Stimulated activated CD8-positive, alpha-beta memory T cell treated with anti-CD3 and anti-CD28 coated beads, Interleukin-2, amount 100 ng/mL, for 1 hour (primary cell): Measurements from ENCODE around the gene APBA2.

ENCODE experiments used
- DNase-seq, 2 donors: peaks; one replicate each; pipeline ENCODE4 v3.0.0-alpha.2; 2020; ENCODE audit warnings: low read depth in 2 of 2

The APBA2 gene

DNA sequence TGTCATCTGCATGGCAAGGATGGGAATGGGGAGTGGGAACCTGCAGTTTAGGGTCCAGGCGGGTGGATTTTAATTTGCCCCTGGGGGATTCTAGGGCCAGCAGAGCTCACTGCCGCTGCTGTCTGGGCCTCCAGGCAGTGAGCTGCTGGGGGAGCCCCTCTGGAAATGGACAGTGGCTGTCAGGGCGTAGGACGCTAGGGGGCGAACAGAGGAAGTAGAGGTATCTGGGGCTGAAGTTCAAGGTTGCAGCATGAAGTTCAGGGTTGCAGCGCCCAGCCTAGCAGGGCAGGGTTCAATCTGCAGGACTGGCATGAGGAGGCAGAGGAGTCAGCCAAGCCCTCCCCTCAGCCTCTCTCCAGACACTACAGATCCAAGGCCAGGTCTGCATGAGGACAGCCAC, 49.5 kb downstream of the APBA2 start:
- peak; percentile 35 to 41 for DNase-seq

GRCh38 chr15:28936081-28936480, 50.3 kb downstream of the APBA2 start:
- DNase-seq, result no peak

- no peak for DNase-seq
Measured at GRCh38 chr15:28936481-28936881, 50.7 kb downstream of the APBA2 start.

DNA sequence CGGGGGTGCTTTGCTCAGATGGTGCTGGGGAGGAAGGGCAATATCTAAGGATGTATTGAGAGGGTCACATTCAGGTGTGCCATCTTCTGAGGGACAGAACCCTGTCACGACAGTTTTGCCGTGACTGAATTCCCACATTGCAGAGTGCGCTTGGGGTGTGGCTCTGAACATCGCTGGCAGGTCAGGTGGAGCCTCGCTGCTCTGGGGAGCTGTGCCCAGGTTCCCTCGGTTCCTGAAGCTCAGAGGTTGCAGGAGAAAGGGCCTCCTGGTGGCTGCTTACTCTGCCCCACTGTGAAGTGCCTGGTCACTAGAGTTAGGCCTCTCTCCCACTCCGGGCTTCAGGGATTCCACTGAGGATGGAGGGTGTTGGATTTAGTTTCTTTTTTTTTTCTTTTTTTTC, 51.5 kb downstream of the APBA2 start:
- no peak for DNase-seq

DNA sequence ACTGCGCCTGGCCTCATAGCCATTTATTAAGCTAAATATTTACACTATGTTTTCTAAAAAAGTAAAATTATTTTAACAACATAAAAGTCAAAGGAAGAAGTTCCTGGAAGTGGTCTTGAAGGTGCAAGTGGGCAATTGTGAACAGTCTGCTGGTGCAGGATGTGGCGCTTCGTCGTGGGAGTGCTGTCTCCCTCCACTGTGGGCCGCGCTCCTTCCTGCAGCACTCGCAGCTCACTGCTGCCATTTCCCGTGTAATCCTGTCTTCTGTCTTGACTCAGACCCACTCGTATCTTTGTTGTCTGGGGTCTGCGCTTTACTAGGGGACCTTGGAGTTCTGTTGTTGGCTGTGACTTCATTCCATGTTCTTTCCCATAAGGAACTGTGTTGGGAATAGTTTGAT, 56.3 kb downstream of the APBA2 start:
- DNase-seq, result peak in 1 of 2 donors; percentile 22

DNA sequence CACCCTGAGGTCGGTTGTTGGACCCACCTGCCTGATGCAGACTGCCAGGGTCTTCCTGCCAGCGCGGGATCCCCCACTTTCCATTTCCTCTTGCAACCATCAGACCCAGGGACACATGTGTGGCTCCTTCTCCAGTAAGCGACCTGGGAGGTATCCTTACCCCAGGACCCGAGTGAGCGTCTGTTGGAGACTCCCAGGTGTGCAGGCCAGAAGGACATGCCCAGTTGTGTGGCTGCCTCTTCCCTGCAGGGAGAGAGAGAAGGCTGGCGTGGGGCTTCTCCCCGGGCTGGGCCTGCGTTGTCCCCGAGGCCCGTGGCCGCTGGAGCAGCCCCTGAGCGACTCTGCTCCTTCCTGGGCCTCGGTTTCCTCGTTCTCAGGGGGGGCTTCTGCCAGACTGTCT, 56.8 kb downstream of the APBA2 start:
- no peak for DNase-seq

GRCh38 chr15:28943146-28943545, 57.4 kb downstream of the APBA2 start:
- DNase-seq, result no peak

DNA sequence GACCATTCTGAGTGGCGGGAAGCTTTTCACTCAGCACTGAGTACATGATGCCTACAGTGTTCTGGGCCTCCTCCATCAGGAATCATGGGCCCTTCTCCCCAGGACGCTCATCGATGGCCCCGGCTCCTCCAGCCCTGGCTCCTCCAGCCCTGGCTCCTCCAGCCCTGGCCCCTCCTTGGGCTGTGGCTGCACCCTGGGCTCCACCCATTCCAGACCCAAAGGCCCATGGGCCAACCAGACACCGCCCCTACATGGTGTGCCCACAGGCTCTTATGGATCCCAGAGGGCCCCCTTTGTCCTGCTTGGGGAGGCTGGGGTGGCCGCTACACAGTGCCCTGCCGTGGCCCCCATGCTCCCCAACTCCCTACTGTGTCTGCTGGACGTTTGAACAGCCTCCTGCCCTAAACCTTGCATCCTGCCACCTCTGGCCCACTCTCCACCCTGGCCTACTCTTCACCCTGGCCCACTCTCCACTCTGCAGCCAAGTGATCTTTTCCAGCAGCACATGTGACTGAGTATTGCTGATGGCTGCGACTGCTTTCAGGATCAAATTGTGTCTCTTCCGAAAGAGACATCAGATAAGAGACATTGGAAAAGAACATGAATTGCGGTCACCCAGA, 57.9 kb downstream of the APBA2 start:
- DNase-seq, result no peak

DNA sequence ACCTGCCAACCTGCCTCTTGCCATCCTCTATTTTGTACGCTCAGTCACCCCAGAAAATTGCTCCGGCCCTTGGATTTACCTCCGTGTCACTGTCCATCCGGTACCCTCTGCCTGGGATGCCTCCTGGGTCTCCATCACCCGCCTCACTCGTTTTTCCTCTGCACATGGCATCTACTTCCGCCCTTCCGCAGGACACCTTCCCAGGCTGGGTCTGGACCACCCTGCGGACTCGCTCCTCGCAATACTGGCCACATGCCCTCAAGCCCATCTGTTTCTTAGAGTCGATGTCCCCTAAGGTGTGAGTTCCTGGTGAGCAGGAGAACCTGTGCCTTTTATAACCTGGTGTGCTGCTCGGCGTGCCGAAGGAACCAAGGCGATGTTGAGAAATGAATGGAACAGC, 58.5 kb downstream of the APBA2 start:
- no peak for DNase-seq

- DNase-seq, result no peak
Measured at GRCh38 chr15:28944696-28945300, 59.0 kb downstream of the APBA2 start.

DNA sequence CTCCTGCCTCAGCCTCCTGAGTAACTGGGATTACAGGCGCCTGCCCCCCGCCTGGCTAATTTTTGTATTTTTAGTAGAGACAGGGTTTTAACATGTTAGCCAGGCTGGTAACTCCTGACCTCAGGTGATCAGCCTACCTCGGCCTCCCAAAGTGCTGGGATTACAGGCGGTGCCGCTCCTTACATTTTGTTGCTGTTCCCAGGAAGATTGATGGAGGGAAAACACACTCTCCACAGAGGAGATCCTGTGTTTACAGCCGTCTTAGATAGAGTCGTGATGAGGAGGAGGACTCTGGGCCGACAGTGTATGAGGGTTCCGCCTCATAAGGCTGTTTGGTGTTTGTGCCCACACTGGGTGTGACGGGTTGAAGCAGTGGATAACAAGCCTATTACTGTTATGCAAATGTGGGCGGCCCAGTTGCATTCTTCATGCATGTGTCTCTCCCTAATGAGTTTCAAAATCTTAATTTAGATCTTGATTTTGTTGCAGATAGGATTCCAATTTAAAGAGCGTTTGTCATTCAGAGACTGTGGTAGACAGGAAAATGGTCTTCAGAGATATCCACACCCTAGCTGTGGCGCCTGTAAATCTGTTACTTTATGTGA, 60.0 kb downstream of the APBA2 start:
- no peak for DNase-seq

DNA sequence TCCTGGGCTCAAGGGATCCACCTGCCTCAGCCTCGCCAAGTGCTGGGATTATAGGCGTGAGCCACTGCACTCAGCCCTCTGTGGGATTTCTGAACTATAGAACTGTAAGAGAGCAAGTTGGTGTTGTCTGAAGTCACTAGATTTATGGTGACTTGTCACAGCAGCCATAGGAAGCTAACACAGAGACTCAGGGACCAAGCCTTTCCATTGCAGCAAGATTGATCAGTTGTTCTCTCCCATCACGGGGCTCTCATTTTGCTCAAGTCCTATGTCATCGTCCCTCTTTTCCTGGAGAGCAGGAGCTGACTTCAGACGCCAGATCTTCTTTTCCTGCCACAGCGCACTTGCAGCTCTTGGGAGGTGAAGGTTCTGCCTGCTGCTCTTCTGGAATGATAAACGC, 61.0 kb downstream of the APBA2 start:
- no peak for DNase-seq

- DNase-seq, result no peak
Measured at GRCh38 chr15:28947221-28947674, 61.5 kb downstream of the APBA2 start.

- DNase-seq, result no peak
Measured at GRCh38 chr15:28948036-28948435, 62.3 kb downstream of the APBA2 start.

- no peak for DNase-seq
Measured at GRCh38 chr15:28950916-28951315, 65.1 kb downstream of the APBA2 start.

- no peak for DNase-seq
Measured at GRCh38 chr15:28952666-28953491, 67.1 kb downstream of the APBA2 start.

GRCh38 chr15:28953573-28954195, 67.9 kb downstream of the APBA2 start:
- no peak for DNase-seq

DNA sequence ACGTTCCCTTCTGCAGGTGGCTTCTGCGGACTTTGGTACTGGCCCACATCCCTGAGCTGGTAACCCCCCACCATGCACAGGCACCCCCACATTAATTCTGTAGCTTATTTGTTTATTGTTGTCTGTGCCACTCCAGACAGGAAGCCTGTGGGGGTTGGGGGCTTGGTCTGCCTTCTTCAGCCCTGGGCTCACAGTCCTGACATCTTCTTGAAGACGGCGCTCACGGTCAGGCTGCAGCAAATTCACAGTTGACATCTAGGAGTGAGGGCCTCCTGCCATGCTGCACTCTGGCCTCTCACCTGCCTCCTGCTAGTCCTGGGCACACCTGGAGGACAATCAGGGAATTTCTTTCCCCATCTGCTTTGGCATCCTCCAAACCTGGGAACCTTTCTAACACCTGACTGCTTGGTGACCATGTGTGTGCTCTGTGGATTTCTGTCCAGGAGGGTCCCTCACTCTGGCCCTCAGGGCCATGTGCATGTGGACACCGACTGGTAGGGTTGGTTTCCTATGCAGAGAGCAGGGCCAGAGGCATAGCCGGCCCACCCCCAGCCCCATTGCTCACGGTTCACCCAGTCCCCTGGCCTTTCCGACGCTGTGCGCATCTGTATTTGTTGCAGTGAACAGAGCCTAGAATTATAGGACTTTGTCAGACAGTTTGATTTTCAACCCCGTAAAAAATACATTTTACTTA, 68.8 kb downstream of the APBA2 start:
- DNase-seq, result no peak

- no peak for DNase-seq
Measured at GRCh38 chr15:28955160-28955992, 69.6 kb downstream of the APBA2 start.

- DNase-seq, result no peak
Measured at GRCh38 chr15:28955993-28956421, 70.2 kb downstream of the APBA2 start.

DNA sequence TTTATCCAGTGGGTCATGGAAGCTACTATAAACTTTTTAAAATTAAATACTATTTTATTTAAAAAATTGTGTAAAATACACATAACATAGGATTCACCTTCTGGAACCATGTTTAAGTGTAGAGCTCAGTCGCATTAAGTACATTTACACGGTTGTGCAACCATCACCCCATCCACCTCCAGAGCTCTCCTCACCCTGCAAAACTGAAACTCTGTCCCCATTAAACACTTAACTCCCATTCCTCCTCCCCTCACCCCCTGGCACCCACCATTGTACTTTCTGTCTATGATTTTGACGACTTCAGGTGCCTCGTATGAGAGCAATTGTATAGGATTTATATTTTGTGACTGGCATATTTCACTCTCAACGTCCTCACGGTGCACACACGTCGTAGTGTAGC, 70.7 kb downstream of the APBA2 start:
- no peak for DNase-seq
